ENCODE data around the gene PSMC3IP. TPM values are rescaled to one million over a fixed set of nuclear protein-coding genes. Genes with fewer than 3 reads are reported as not detected.

PSMC3IP gene
- total RNA-seq, 1 experiment from 2014 or later = 19.2 TPM

- in situ Hi-C loops (cut with HindIII; ENCODE audit: low pct_unique_long_range_greater_than_20kb, low sequenced_read_pairs) = no loop called here
- Histone ChIP-seq H3K4me1 (ENCODE audit: control insufficient read depth, insufficient read depth, low read length) (no peaks in the 10 kb centered on the region), H3K27ac (ENCODE audit: low read length) (no peak overlapping the region), H3K36me3 (ENCODE audit: control insufficient read depth, insufficient read depth, low read length) (peaks cover 7% of the 10 kb centered on the region), H3K9me3 (ENCODE audit: control insufficient read depth, insufficient read depth, low read depth, low read length) (no peaks in the 10 kb centered on the region), H3K4me3 (ENCODE audit: low read depth in 2 of 2, low read length in 2 of 2) (no peak overlapping the region), H3K27me3 (ENCODE audit: control insufficient read depth, insufficient read depth, low read length) (no peaks in the 10 kb centered on the region)
- intact Hi-C loops (cut with micrococcal nuclease; ENCODE audit: unreplicated experiment) = no loop called here
- POLR2A ChIA-PET = no interaction called here
- no peak for DNase-seq (ENCODE audit: low read depth, low spot score)
- no TSS peak for BruUV-seq (replicated peaks)
- no peak for TF ChIP-seq SIN3A (IDR thresholded peaks at IDR 0.05; ENCODE audit: borderline replicate concordance, insufficient read depth, low read depth, low read length)
- TF ChIP-seq, protein P1, sequence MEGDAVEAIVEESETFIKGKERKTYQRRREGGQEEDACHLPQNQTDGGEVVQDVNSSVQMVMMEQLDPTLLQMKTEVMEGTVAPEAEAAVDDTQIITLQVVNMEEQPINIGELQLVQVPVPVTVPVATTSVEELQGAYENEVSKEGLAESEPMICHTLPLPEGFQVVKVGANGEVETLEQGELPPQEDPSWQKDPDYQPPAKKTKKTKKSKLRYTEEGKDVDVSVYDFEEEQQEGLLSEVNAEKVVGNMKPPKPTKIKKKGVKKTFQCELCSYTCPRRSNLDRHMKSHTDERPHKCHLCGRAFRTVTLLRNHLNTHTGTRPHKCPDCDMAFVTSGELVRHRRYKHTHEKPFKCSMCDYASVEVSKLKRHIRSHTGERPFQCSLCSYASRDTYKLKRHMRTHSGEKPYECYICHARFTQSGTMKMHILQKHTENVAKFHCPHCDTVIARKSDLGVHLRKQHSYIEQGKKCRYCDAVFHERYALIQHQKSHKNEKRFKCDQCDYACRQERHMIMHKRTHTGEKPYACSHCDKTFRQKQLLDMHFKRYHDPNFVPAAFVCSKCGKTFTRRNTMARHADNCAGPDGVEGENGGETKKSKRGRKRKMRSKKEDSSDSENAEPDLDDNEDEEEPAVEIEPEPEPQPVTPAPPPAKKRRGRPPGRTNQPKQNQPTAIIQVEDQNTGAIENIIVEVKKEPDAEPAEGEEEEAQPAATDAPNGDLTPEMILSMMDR (IDR thresholded peaks at IDR 0.05) = no peak
- TF ChIP-seq TCF7L2 (IDR thresholded peaks at IDR 0.05; ENCODE audit: low read depth, low read length) = no peak
- no peak for TF ChIP-seq POLR2AphosphoS5 (IDR thresholded peaks at IDR 0.05; ENCODE audit: low read depth, low read length)
- no peak for TF ChIP-seq REST (IDR thresholded peaks at IDR 0.05; ENCODE audit: insufficient read depth in 1 of 2, low read depth in 2 of 2, low read length in 1 of 2)
- CTCF ChIA-PET = no interaction called here
- no peak for ATAC-seq
Observed at GRCh38 chr17:42584880-42585279, 7.4 kb upstream of the PSMC3IP start.

DNA sequence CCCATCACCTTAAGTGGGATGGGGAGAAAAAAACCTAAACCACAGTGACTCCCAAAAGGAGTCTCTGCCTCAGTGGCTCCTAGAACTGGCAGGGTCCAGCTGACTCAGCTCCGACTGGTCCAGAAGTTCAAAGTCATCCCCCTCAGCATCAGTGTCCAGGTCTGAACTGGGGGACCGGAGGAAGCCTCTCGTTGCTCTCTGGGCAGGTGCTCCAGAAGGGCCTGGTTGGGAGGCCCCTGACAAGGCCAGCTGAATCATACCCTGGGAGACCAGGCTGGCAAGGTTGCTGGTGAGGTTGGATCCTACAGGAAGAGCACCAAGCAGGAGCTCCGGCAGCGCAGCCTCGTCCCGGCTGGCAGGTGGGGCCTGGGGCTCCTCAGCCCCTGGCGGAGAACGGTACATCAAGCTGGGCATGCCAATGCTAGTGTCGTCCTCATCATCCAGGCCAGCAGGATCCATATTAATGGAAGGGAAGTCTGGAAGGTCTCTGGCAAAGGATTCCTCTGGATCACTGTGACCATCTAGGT is 4.3 kb upstream of the PSMC3IP start:
- intact Hi-C loops (cut with micrococcal nuclease; ENCODE audit: unreplicated experiment) = no loop called here
- peaks cover 7% of the 10 kb centered on the region for H3K36me3 ChIP-seq (ENCODE audit: control insufficient read depth, insufficient read depth, low read length)

More for the DNA sequence above, 4.3 kb upstream of the PSMC3IP start:
- POLR2A ChIA-PET = interaction anchor here (0.7 kb wide), 1 partner anchor 321 kb away, joined by 4 read pairs; no protein-coding TSS in a partner anchor
- no peak for ATAC-seq
- H3K4me3 ChIP-seq (ENCODE audit: low read depth in 2 of 2, low read length in 2 of 2) = no peak overlapping the region
- in situ Hi-C loops (cut with HindIII; ENCODE audit: low pct_unique_long_range_greater_than_20kb, low sequenced_read_pairs) = no loop called here
- no peak for TF ChIP-seq TCF7L2 (IDR thresholded peaks at IDR 0.05; ENCODE audit: low read depth, low read length)
- no peak for TF ChIP-seq POLR2AphosphoS5 (IDR thresholded peaks at IDR 0.05; ENCODE audit: low read depth, low read length)
- TF ChIP-seq SIN3A (IDR thresholded peaks at IDR 0.05; ENCODE audit: borderline replicate concordance, insufficient read depth, low read depth, low read length) = no peak
- TF ChIP-seq, protein P1 (IDR thresholded peaks at IDR 0.05) = no peak
- no peak for TF ChIP-seq REST (IDR thresholded peaks at IDR 0.05; ENCODE audit: insufficient read depth in 1 of 2, low read depth in 2 of 2, low read length in 1 of 2)
- no peak for DNase-seq (ENCODE audit: low read depth, low spot score)
- no peaks in the 10 kb centered on the region for H3K27me3 ChIP-seq (ENCODE audit: control insufficient read depth, insufficient read depth, low read length)
- H3K4me1 ChIP-seq (ENCODE audit: control insufficient read depth, insufficient read depth, low read length) = peaks cover 2% of the 10 kb centered on the region; the same call in 1 of the 2 replicates
- H3K9me3 ChIP-seq (ENCODE audit: control insufficient read depth, insufficient read depth, low read depth, low read length) = no peaks in the 10 kb centered on the region
- BruUV-seq (replicated peaks) = no TSS peak
- no peak overlapping the region for H3K27ac ChIP-seq (ENCODE audit: low read length)
- CTCF ChIA-PET = no interaction called here
